GM12878 (cell line): ENCODE results near the gene ZNF324. TPM values are rescaled to one million over a fixed set of nuclear protein-coding genes. Genes with fewer than 3 reads are reported as not detected.

ENCODE experiments used
- ATAC-seq: fragments of 200-7000 bp; cut with Tn5 transposase; 3 replicates; pipeline ENCODE4 v1.9.1; 2020; ENCODE audit warnings: mild to moderate bottlenecking, moderate library complexity
- BruUV-seq: library from RNA; stranded (reverse); fragments of 400-500 nt; replicated peaks from 2 replicates; lab custom pipeline; 2021; lab: Mats Ljungman, UMichigan
- CTCF ChIA-PET: fragments of 300-600 bp; sonication (Branson Sonifier 250); formaldehyde crosslinking; extraction: SDS; loops from one replicate; lab custom pipeline; 2021; ENCODE audit warnings: inconsistent platforms; lab: Yijun Ruan, JAX
- POLR2A ChIA-PET: fragments of 350-600 bp; formaldehyde crosslinking; extraction: SDS; loops from one replicate; lab custom pipeline; 2021; ENCODE audit warnings: inconsistent platforms; lab: Charles Lee
- RAD21 ChIA-PET: fragments of 300-600 bp; sonication (Branson Sonifier 250); formaldehyde crosslinking; loops from one replicate; lab custom pipeline; 2023; ENCODE audit warnings: antibody characterized with exemption; ENCODE audit not compliant: unreplicated experiment; lab: Charles Lee
- SMC1A ChIA-PET: fragments of 300-600 bp; sonication (Branson Sonifier 250); formaldehyde crosslinking; loops from one replicate; lab custom pipeline; 2023; ENCODE audit not compliant: unreplicated experiment, uncharacterized antibody; lab: Charles Lee
- DNase-seq: peaks from one replicate; pipeline ENCODE4 v3.0.0-alpha.2; 2011; ENCODE audit warnings: low read depth, low spot score
- FAIRE-seq: peaks from 3 replicates; lab custom pipeline; 2011; peaks lifted over from hg19 to GRCh38; lab: Jason Lieb, UNC
- H2AFZ ChIP-seq: 2 replicates; pipeline ENCODE4 v1.6.0; 2011; ENCODE audit warnings: low read depth, low read length, control low read depth; ENCODE audit not compliant: control insufficient read depth
- H3K27ac ChIP-seq: 2 replicates; pipeline ENCODE4 v1.5.1; 2011; ENCODE audit warnings: control low read depth; ENCODE audit not compliant: control insufficient read depth, insufficient read depth
- H3K27me3 ChIP-seq, 2 experiments: replicated peaks in 1 of 2; 2 replicates each; pipeline versions ENCODE4 v1.6.0 to v1.6.1; 2011; ENCODE audit warnings: low read length in 1 of 2; ENCODE audit not compliant: control insufficient read depth in 2 of 2, insufficient read depth in 2 of 2
- H3K36me3 ChIP-seq, 2 experiments: 2 replicates each; pipeline ENCODE4 v1.5.1; 2011; ENCODE audit warnings: low read length in 1 of 2; ENCODE audit not compliant: control insufficient read depth in 2 of 2, insufficient read depth in 2 of 2
- H3K4me1 ChIP-seq: 2 replicates; pipeline ENCODE4 v1.6.1; 2011; ENCODE audit warnings: mild to moderate bottlenecking, low read length, moderate library complexity, mixed read lengths; ENCODE audit not compliant: control insufficient read depth, insufficient read depth
- H3K4me2 ChIP-seq: 2 replicates; pipeline ENCODE4 v1.6.0; 2011; ENCODE audit warnings: control low read depth; ENCODE audit not compliant: control insufficient read depth, insufficient read depth
- H3K4me3 ChIP-seq: fragments of 200-600 bp; sonication (generic); 2 replicates; pipeline ENCODE4 v1.5.1; 2016
- H3K79me2 ChIP-seq: 2 replicates; pipeline ENCODE4 v1.6.0; 2011; ENCODE audit warnings: low read length; ENCODE audit not compliant: control insufficient read depth, insufficient read depth
- H3K9ac ChIP-seq: 2 replicates; pipeline ENCODE4 v1.8.0; 2011; ENCODE audit warnings: low read length, control low read depth, mixed read lengths; ENCODE audit not compliant: control insufficient read depth, insufficient read depth
- H3K9me3 ChIP-seq: replicated peaks from 3 replicates; pipeline ENCODE4 v1.5.1; 2011; ENCODE audit warnings: mild to moderate bottlenecking, low read length; ENCODE audit not compliant: control insufficient read depth, insufficient read depth
- H4K20me1 ChIP-seq: 2 replicates; pipeline ENCODE4 v1.6.0; 2011; ENCODE audit not compliant: control insufficient read depth, insufficient read depth
- IKZF1 ChIP-seq: fragments of 450-650 bp; conservative IDR thresholded peaks from 2 replicates; pipeline ENCODE4 v1.6.1; 2017; ENCODE audit warnings: antibody characterized with exemption, mild to moderate bottlenecking
- KLF5 ChIP-seq: fragments of 450-650 bp; IDR thresholded peaks from 2 replicates; pipeline ENCODE4 v1.6.1; 2014; ENCODE audit warnings: mild to moderate bottlenecking; ENCODE audit not compliant: partially characterized antibody
- MEF2B ChIP-seq: fragments of 450-650 bp; IDR thresholded peaks from 2 replicates; pipeline ENCODE4 v1.6.1; 2018; ENCODE audit warnings: mild to moderate bottlenecking, moderate library complexity; ENCODE audit not compliant: partially characterized antibody, poor library complexity, severe bottlenecking
- POU2F2 ChIP-seq: IDR thresholded peaks from 3 replicates; pipeline ENCODE4 v1.6.1; 2011; ENCODE audit warnings: low read depth, mild to moderate bottlenecking, low read length, borderline replicate concordance
- RUNX3 ChIP-seq: IDR thresholded peaks from 2 replicates; pipeline ENCODE4 v1.6.1; 2012; ENCODE audit warnings: low read length, inconsistent platforms
- WGBS: methylation state at CpG from one replicate; pipeline ENCODE4 v1.1.6; 2016; ENCODE audit warnings: low lambda C conversion rate; ENCODE audit not compliant: insufficient replicate concordance, insufficient coverage; ENCODE audit errors: missing lambda C conversion rate; 5-methylcytosine and 5-hydroxymethylcytosine counted together
- in situ Hi-C: fragments of 300-500 bp; cut with MboI; formaldehyde crosslinking; loops from 9 replicates; pipeline ENCODE4 v1.14.3; 2018; ENCODE audit warnings: mixed read lengths
- intact Hi-C: fragments of 100-400 bp; cut with micrococcal nuclease; formaldehyde crosslinking; loops from one replicate; pipeline ENCODE4 v1.14.2; 2022; ENCODE audit not compliant: unreplicated experiment
- polyA plus RNA-seq, 11 experiments: library from polyadenylated mRNA; depleted of rRNA in 4 of 11; unstranded in 6 of 11; stranded (reverse) in 5 of 11; fragments of >200 nt; fragmentation: Nextera tagmentation in 4 of 11; fragmentation: Illumina TruSeq in 1 of 11; extraction: Ambion mirVana in 4 of 11; extraction: Trizol in 1 of 11; gene quantifications; 1 replicate in 1 of 11; 2 replicates in 10 of 11; pipeline versions ENCODE4 v1.2.1 to v1.2.3, GENCODE V29; 2011 to 2016; ENCODE audit warnings: inconsistent platforms in 2 of 11, missing spikeins in 2 of 11, low read depth in 1 of 11
- total RNA-seq, 4 experiments: library from RNA; depleted of rRNA in 3 of 4; stranded (reverse); fragments of >200 nt in 3 of 4; fragmentation: Illumina TruSeq in 1 of 4; extraction: Trizol in 1 of 4; gene quantifications; 2 replicates each; pipeline versions ENCODE4 v1.2.1 to v1.2.3, GENCODE V29; 2013 to 2021
- TF ChIP-seq, protein P1 (sequence below): fragments of 450-650 bp; IDR thresholded peaks from 2 replicates; pipeline ENCODE4 v1.6.1; 2018; ENCODE audit warnings: mild to moderate bottlenecking, low read depth, moderate library complexity; ENCODE audit not compliant: partially characterized antibody
- TF ChIP-seq, protein P2 (sequence below): IDR thresholded peaks from 2 replicates; pipeline ENCODE4 v1.6.1; 2012; ENCODE audit warnings: low read depth, low read length, improper control_type of control experiment
- TF ChIP-seq, protein P3 (sequence below): IDR thresholded peaks from 2 replicates; pipeline ENCODE4 v1.6.1; 2012; ENCODE audit warnings: mild to moderate bottlenecking, low read depth, low read length

ZNF324 gene
- total and polyA plus RNA-seq, 10 of the 15 experiments (the other 5 are each of a cell fraction or from before 2014, with no cell fraction given): 0.71 to 13.9 (median 7.0) TPM

DNA sequence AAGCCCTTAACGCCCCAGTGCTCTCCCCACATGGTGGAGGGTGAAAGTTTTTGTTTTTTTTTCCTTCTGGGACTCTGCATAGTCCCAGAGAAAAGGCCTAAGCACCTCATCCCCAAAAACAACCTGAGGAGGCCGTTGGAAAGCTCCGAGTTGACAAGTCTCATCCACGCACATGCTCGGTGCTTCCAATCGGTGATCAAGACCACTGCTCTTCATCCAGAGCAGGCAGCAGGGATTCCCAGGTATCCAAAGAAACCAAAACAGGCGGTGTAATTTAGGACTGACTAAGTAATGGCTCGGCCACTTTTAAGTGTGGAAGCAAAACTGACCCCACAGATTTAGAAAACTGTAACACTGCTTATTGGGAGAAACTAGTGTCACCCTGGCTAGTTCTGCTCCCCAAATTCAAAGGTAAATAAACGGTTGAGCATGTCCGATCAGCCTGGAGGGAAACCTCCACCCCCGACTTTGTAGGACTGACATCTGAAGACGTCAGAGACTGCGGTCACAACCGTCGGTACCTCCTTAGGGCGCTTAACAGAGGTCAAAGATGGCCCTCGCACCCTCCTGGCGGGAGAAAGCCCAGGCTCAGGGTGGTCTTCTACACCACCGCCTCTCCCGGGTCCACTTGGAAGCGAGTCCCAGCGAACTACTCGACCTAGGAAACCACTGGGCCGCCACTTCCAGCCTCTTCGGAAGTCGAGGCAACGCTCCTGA lies 8.3 kb downstream of the ZNF324 start (continued):
- TF ChIP-seq, protein P1, sequence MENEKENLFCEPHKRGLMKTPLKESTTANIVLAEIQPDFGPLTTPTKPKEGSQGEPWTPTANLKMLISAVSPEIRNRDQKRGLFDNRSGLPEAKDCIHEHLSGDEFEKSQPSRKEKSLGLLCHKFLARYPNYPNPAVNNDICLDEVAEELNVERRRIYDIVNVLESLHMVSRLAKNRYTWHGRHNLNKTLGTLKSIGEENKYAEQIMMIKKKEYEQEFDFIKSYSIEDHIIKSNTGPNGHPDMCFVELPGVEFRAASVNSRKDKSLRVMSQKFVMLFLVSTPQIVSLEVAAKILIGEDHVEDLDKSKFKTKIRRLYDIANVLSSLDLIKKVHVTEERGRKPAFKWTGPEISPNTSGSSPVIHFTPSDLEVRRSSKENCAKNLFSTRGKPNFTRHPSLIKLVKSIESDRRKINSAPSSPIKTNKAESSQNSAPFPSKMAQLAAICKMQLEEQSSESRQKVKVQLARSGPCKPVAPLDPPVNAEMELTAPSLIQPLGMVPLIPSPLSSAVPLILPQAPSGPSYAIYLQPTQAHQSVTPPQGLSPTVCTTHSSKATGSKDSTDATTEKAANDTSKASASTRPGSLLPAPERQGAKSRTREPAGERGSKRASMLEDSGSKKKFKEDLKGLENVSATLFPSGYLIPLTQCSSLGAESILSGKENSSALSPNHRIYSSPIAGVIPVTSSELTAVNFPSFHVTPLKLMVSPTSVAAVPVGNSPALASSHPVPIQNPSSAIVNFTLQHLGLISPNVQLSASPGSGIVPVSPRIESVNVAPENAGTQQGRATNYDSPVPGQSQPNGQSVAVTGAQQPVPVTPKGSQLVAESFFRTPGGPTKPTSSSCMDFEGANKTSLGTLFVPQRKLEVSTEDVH: no peak
- TF ChIP-seq IKZF1: no peak

DNA sequence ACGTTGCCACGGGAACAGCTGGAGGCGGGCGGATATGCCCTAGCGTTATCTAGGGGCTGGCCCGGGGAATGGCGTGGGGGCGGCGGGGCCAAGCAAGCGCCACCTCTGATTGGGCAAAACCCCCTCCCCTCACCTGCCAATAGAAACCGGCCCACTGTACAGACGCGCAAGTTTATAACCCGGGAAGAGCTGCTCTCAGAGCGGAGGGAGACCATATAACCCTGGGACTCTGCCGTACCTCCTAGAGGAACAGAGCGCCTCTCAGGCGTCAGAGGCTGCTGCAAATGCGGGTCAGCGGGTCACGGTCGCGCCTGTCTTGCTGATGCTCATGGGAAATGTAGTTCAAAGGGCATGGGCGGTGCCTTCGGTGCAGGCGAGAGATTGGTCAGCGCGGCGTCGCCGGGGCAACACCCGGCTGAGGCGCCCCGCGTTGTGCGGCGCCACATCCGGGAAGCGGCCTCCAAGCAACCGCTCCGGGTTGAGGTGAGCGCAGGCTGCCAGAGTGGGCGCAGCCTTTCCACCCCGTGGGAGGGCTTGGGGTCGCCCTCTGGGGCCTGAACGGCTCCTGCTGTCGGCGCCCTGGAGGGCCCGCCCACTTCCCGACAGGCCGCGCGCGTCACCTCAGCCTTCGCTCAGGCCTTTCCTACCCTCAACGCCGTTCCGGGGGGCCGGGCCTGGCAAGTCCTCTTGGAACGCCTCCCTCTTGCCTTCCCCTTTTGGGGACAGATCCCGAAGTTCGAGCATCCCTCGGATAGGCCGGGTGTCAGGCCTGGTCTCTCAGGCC lies 9.0 kb downstream of the ZNF324 start, which contains the start of gene ZNF446:
TSS of gene ZNF446 (plus strand) at position 639 of the 784 bp plus-strand sequence. CDS start 867 bp downstream, outside the sequence.
- peak within 1 kb of the TSS; percentile 50 for H3K4me3 ChIP-seq
- ChIA-PET CTCF (no interaction called here), POLR2A (interaction anchor here (0.7 to 1.9 kb wide), 3 partner anchors 13 to 113 kb away, joined by 3 to 5 read pairs (median 5); partner anchors contain the start of genes ZNF324B and ZNF497), SMC1A (interaction anchor here (1.5 kb wide), 1 partner anchor 10 kb away, joined by 4 read pairs; no protein-coding TSS in a partner anchor), RAD21 (interaction anchor here (0.5 to 1.0 kb wide), 3 partner anchors 11 to 13 kb away, joined by 3 to 9 read pairs (median 4); no protein-coding TSS in a partner anchor)
- H3K4me2 ChIP-seq: peak within 1 kb of the TSS; percentile 89
- H2AFZ ChIP-seq: peak within 1 kb of the TSS; percentile 81
- H3K27ac ChIP-seq: peak within 1 kb of the TSS; percentile 81
- peak; percentile 93 for DNase-seq
- no peaks in the 10 kb centered on the region for H4K20me1 ChIP-seq
- in situ Hi-C loops (no loop called here), intact Hi-C loops (loop anchor here (1.0 kb wide), 1 partner anchor 43 kb away; the partner anchor contains the start of gene ZBTB45)
- H3K36me3 ChIP-seq: peaks cover 5 to 7% of the 10 kb centered on the region in 2 experiments
- H3K4me1 ChIP-seq: peaks cover 21% of the 10 kb centered on the region
- H3K79me2 ChIP-seq: no peaks in the 10 kb centered on the region; the same call in 1 of the 2 replicates
- BruUV-seq: no TSS peak
- H3K9ac ChIP-seq: peak within 1 kb of the TSS; percentile 82
- FAIRE-seq: peak; percentile 99
- WGBS: under 1% methylated on average over 64 of the region's 64 CpGs
- H3K27me3 ChIP-seq: no peaks in the 10 kb centered on the region
- ATAC-seq: peak; percentile 95
- H3K9me3 ChIP-seq: no peaks in the 10 kb centered on the region
- TF ChIP-seq KLF5 (peak; percentile 57), MEF2B (peak; percentile 62), POU2F2 (peak; percentile 42; the same call in 2 of the 3 replicates), RUNX3 (peak; percentile 66)
- TF ChIP-seq, protein P2, sequence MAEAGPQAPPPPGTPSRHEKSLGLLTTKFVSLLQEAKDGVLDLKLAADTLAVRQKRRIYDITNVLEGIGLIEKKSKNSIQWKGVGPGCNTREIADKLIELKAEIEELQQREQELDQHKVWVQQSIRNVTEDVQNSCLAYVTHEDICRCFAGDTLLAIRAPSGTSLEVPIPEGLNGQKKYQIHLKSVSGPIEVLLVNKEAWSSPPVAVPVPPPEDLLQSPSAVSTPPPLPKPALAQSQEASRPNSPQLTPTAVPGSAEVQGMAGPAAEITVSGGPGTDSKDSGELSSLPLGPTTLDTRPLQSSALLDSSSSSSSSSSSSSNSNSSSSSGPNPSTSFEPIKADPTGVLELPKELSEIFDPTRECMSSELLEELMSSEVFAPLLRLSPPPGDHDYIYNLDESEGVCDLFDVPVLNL: no peak
- TF ChIP-seq, protein P3, sequence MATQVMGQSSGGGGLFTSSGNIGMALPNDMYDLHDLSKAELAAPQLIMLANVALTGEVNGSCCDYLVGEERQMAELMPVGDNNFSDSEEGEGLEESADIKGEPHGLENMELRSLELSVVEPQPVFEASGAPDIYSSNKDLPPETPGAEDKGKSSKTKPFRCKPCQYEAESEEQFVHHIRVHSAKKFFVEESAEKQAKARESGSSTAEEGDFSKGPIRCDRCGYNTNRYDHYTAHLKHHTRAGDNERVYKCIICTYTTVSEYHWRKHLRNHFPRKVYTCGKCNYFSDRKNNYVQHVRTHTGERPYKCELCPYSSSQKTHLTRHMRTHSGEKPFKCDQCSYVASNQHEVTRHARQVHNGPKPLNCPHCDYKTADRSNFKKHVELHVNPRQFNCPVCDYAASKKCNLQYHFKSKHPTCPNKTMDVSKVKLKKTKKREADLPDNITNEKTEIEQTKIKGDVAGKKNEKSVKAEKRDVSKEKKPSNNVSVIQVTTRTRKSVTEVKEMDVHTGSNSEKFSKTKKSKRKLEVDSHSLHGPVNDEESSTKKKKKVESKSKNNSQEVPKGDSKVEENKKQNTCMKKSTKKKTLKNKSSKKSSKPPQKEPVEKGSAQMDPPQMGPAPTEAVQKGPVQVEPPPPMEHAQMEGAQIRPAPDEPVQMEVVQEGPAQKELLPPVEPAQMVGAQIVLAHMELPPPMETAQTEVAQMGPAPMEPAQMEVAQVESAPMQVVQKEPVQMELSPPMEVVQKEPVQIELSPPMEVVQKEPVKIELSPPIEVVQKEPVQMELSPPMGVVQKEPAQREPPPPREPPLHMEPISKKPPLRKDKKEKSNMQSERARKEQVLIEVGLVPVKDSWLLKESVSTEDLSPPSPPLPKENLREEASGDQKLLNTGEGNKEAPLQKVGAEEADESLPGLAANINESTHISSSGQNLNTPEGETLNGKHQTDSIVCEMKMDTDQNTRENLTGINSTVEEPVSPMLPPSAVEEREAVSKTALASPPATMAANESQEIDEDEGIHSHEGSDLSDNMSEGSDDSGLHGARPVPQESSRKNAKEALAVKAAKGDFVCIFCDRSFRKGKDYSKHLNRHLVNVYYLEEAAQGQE: no peak
